Activated CD4-positive, alpha-beta T cell treated with anti-CD3 and anti-CD28 coated beads, Interleukin-2, amount 50 U/mL, for 16 hours (primary cell): ENCODE results near the gene SEMA6D.

Source experiments
- DNase-seq: peaks from one replicate; pipeline ENCODE4 v3.0.0-alpha.2; 2020

SEMA6D gene

GRCh38 chr15:47746516-47746915 lies 29.2 kb downstream of the SEMA6D start:
- DNase-seq: no peak

- no peak for DNase-seq
Observed at GRCh38 chr15:47750030-47750739, 32.9 kb downstream of the SEMA6D start.

GRCh38 chr15:47750740-47751262 lies 33.5 kb downstream of the SEMA6D start:
- DNase-seq: no peak

GRCh38 chr15:47753591-47753990 lies 36.3 kb downstream of the SEMA6D start:
- DNase-seq: no peak

GRCh38 chr15:47754312-47754711 lies 37.0 kb downstream of the SEMA6D start:
- DNase-seq: no peak

- DNase-seq: no peak
Observed at GRCh38 chr15:47755941-47756340, 38.6 kb downstream of the SEMA6D start.

- no peak for DNase-seq
Observed at GRCh38 chr15:47756872-47757271, 39.6 kb downstream of the SEMA6D start.

- DNase-seq: no peak
Observed at GRCh38 chr15:47757331-47757730, 40.0 kb downstream of the SEMA6D start.

- DNase-seq: no peak
Observed at GRCh38 chr15:47762621-47763020, 45.3 kb downstream of the SEMA6D start.

- DNase-seq: no peak
Observed at GRCh38 chr15:47764666-47765065, 47.4 kb downstream of the SEMA6D start.

GRCh38 chr15:47766406-47766805 lies 49.1 kb downstream of the SEMA6D start:
- no peak for DNase-seq

- DNase-seq: no peak
Observed at GRCh38 chr15:47767035-47767434, 49.7 kb downstream of the SEMA6D start.

GRCh38 chr15:47768735-47769134 lies 51.4 kb downstream of the SEMA6D start:
- no peak for DNase-seq

GRCh38 chr15:47769166-47769565 lies 51.9 kb downstream of the SEMA6D start:
- no peak for DNase-seq

GRCh38 chr15:47773143-47773542 lies 55.8 kb downstream of the SEMA6D start:
- no peak for DNase-seq

- no peak for DNase-seq
Observed at GRCh38 chr15:47778263-47778770, 61.0 kb downstream of the SEMA6D start.

GRCh38 chr15:47780971-47781370 lies 63.7 kb downstream of the SEMA6D start:
- DNase-seq: no peak

GRCh38 chr15:47781527-47781926 lies 64.2 kb downstream of the SEMA6D start:
- DNase-seq: no peak

GRCh38 chr15:47784820-47785219 lies 67.5 kb downstream of the SEMA6D start:
- no peak for DNase-seq

GRCh38 chr15:47786371-47786770 lies 69.1 kb downstream of the SEMA6D start:
- DNase-seq: no peak

- DNase-seq: no peak
Observed at GRCh38 chr15:47787875-47788274, 70.6 kb downstream of the SEMA6D start.

- no peak for DNase-seq
Observed at GRCh38 chr15:47788685-47789084, 71.4 kb downstream of the SEMA6D start.

GRCh38 chr15:47791161-47791560 lies 73.9 kb downstream of the SEMA6D start:
- DNase-seq: no peak

GRCh38 chr15:47792231-47792630 lies 74.9 kb downstream of the SEMA6D start:
- no peak for DNase-seq
